Adrenal gland (tissue), 5 donors: ENCODE results near the gene EPHB1.

Experiments used
- CTCF ChIP-seq, 6 experiments: fragments of 450-650 bp in 4 of 6; fragments of 200-600 bp in 2 of 6; sonication (generic) in 1 of 6; IDR thresholded peaks; 1 replicate in 5 of 6; 2 replicates in 1 of 6; pipeline versions ENCODE4 v1.5.1 to v1.8.0; 2016 to 2021; ENCODE audit warnings: antibody characterized with exemption in 6 of 6, mild to moderate bottlenecking in 2 of 6, moderate library complexity in 1 of 6
- POLR2A ChIP-seq, 2 donors: fragments of 450-650 bp; IDR thresholded peaks; one replicate each; pipeline ENCODE4 v1.6.1; 2017; ENCODE audit warnings: antibody characterized with exemption in 2 of 2, mild to moderate bottlenecking in 2 of 2, moderate library complexity in 1 of 2
- donor health status: DM: no; HTN: no; CAD: no.

GRCh38 chr3:135136361-135137100 is 341.5 kb downstream of the EPHB1 start:
- TF ChIP-seq POLR2A (IDR thresholded peaks at IDR 0.05) (no peak), CTCF (IDR thresholded peaks at IDR 0.05) (no peak)
